A549 (cell line): ENCODE measurements around the gene HSD11B2. TPM values are rescaled to one million over a fixed set of nuclear protein-coding genes. Genes with fewer than 3 reads are reported as not detected.

Experiments used
- ATAC-seq, 2 experiments: fragments of 200-7000 bp in 1 of 2; fragments of >200 bp in 1 of 2; cut with Nextera tagmentation in 1 of 2; cut with Tn5 transposase in 1 of 2; 3 replicates each; pipeline versions ENCODE4 v1.8.0 to v1.9.1; 2018 to 2020; ENCODE audit warnings: mild to moderate bottlenecking in 1 of 2, moderate library complexity in 1 of 2
- CTCF ChIA-PET: fragments of 300-600 bp; sonication (Branson Sonifier 250); formaldehyde crosslinking; extraction: SDS; loops from one replicate; lab custom pipeline; 2021; ENCODE audit warnings: antibody characterized with exemption, inconsistent platforms; lab: Yijun Ruan, JAX
- POLR2A ChIA-PET: fragments of 350-600 bp; formaldehyde crosslinking; extraction: SDS; loops from one replicate; lab custom pipeline; 2021; ENCODE audit warnings: antibody characterized with exemption, inconsistent platforms; lab: Yijun Ruan, JAX
- DNase-seq, 2 experiments: peaks; one replicate each; pipeline versions ENCODE4 v3.0.0 to v3.0.0-alpha.2; 2011 to 2016; ENCODE audit warnings: low read depth in 1 of 2, low spot score in 1 of 2
- FAIRE-seq: peaks from 2 replicates; lab custom pipeline; 2011; peaks lifted over from hg19 to GRCh38; lab: Jason Lieb, UNC
- H3K27ac ChIP-seq, 2 experiments: fragments of >200 bp; sonication (Bioruptor Twin); formaldehyde crosslinking; 3 replicates each; pipeline ENCODE4 v1.5.1; 2016 to 2017
- H3K4me1 ChIP-seq: fragments of >200 bp; sonication (Bioruptor Twin); formaldehyde crosslinking; 3 replicates; pipeline ENCODE4 v1.6.1; 2016
- H3K4me2 ChIP-seq: fragments of >200 bp; sonication (Bioruptor Twin); formaldehyde crosslinking; 3 replicates; pipeline ENCODE4 v1.6.1; 2016
- H3K4me3 ChIP-seq: fragments of >200 bp; sonication (Bioruptor Twin); formaldehyde crosslinking; 3 replicates; pipeline ENCODE4 v1.5.1; 2016
- H3K9me3 ChIP-seq: fragments of >200 bp; sonication (Bioruptor Twin); formaldehyde crosslinking; 3 replicates; pipeline ENCODE4 v1.6.1; 2016
- CBX2 ChIP-seq: fragments of 200-600 bp; sonication (generic); IDR thresholded peaks from 2 replicates; pipeline ENCODE4 v1.6.1; 2016; ENCODE audit warnings: low read depth, mild to moderate bottlenecking, borderline replicate concordance
- CBX8 ChIP-seq: fragments of 200-600 bp; sonication (generic); IDR thresholded peaks from 2 replicates; pipeline ENCODE4 v1.6.1; 2016
- EHMT2 ChIP-seq: fragments of 200-600 bp; sonication (generic); IDR thresholded peaks from 2 replicates; pipeline ENCODE4 v1.6.1; 2016; ENCODE audit warnings: antibody characterized with exemption, low read depth, mild to moderate bottlenecking, moderate library complexity
- EP300 ChIP-seq, 2 experiments: fragments of >200 bp; sonication (Bioruptor Twin); formaldehyde crosslinking; IDR thresholded peaks; 2 replicates in 1 of 2; 3 replicates in 1 of 2; pipeline ENCODE4 v1.6.1; 2016 to 2017
- GATA3 ChIP-seq: IDR thresholded peaks from 2 replicates; pipeline ENCODE4 v1.6.1; 2012; ENCODE audit warnings: borderline replicate concordance
- HOXA7 ChIP-seq: fragments of 250-450 bp; sonication (Bioruptor Pico); IDR thresholded peaks from 2 replicates; pipeline ENCODE4 v1.5.0; 2020; ENCODE audit warnings: mild to moderate bottlenecking, moderate library complexity
- JUN ChIP-seq, 2 experiments: fragments of >200 bp; sonication (Bioruptor Twin); formaldehyde crosslinking; IDR thresholded peaks; 2 replicates in 1 of 2; 3 replicates in 1 of 2; pipeline ENCODE4 v1.6.1; 2016 to 2017
- NPAS2 ChIP-seq: fragments of 250-450 bp; sonication (Bioruptor Pico); IDR thresholded peaks from 2 replicates; pipeline ENCODE4 v1.8.0; 2022; ENCODE audit warnings: mild to moderate bottlenecking, moderate library complexity, borderline replicate concordance
- PHF8 ChIP-seq: fragments of 200-600 bp; sonication (generic); IDR thresholded peaks from 2 replicates; pipeline ENCODE4 v1.6.1; 2016; ENCODE audit warnings: low read depth, mild to moderate bottlenecking, antibody characterized with exemption, moderate library complexity, borderline replicate concordance
- POLR2AphosphoS2 ChIP-seq: conservative IDR thresholded peaks from 2 replicates; pipeline ENCODE4 v1.6.1; 2012; ENCODE audit warnings: low read length, improper control_type of control experiment, inconsistent platforms
- RFX5 ChIP-seq: fragments of 450-650 bp; IDR thresholded peaks from 2 replicates; pipeline ENCODE4 v1.7.1; 2014; ENCODE audit warnings: antibody characterized with exemption, mild to moderate bottlenecking, moderate library complexity
- TFCP2L1 ChIP-seq: fragments of 250-450 bp; sonication (Bioruptor Pico); IDR thresholded peaks from 2 replicates; pipeline ENCODE4 v1.5.0; 2021; ENCODE audit warnings: mild to moderate bottlenecking
- TP53 ChIP-seq: fragments of 250-450 bp; sonication (Bioruptor Pico); IDR thresholded peaks from 2 replicates; pipeline ENCODE4 v1.5.0; 2021; ENCODE audit warnings: mild to moderate bottlenecking, moderate library complexity
- WGBS: methylation state at CpG from one replicate; pipeline ENCODE4 v1.1.6; 2017; ENCODE audit errors: missing lambda C conversion rate; 5-methylcytosine and 5-hydroxymethylcytosine counted together
- polyA plus RNA-seq, 4 experiments: library from polyadenylated mRNA; depleted of rRNA in 3 of 4; stranded (reverse); fragments of >200 nt; fragmentation: RNase III in 1 of 4; extraction: RNeasy Plus Mini Kit Qiagen cat#74134 plus additional on column Dnase treatment in 1 of 4; gene quantifications; 2 replicates in 3 of 4; 3 replicates in 1 of 4; pipeline ENCODE4 v1.2.3, GENCODE V29; 2011 to 2017
- TF ChIP-seq, protein P1 (sequence below): fragments of >200 bp; sonication (Bioruptor Twin); formaldehyde crosslinking; IDR thresholded peaks from 2 replicates; pipeline ENCODE4 v1.6.1; 2016
- TF ChIP-seq, protein P2 (sequence below): IDR thresholded peaks from 2 replicates; pipeline ENCODE4 v1.6.1; 2012; ENCODE audit warnings: low read depth, borderline replicate concordance
- TF ChIP-seq, protein P3 (sequence below): fragments of 250-450 bp; sonication (Bioruptor Pico); IDR thresholded peaks from 2 replicates; pipeline ENCODE4 v1.5.0; 2021; ENCODE audit warnings: mild to moderate bottlenecking, moderate library complexity, borderline replicate concordance
- TF ChIP-seq, protein P4 (sequence below): fragments of 200-600 bp; sonication (generic); IDR thresholded peaks from 2 replicates; pipeline ENCODE4 v1.6.1; 2016; ENCODE audit warnings: antibody characterized with exemption, mild to moderate bottlenecking, moderate library complexity

HSD11B2 gene
- polyA plus RNA-seq, 2 of the 4 experiments (the other 2 are of a cell fraction), result 0.53 to 1.6 TPM

DNA sequence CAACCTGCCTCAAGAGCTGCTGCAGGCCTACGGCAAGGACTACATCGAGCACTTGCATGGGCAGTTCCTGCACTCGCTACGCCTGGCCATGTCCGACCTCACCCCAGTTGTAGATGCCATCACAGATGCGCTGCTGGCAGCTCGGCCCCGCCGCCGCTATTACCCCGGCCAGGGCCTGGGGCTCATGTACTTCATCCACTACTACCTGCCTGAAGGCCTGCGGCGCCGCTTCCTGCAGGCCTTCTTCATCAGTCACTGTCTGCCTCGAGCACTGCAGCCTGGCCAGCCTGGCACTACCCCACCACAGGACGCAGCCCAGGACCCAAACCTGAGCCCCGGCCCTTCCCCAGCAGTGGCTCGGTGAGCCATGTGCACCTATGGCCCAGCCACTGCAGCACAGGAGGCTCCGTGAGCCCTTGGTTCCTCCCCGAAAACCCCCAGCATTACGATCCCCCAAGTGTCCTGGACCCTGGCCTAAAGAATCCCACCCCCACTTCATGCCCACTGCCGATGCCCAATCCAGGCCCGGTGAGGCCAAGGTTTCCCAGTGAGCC lies 5.8 kb downstream of the HSD11B2 start:
- Histone ChIP-seq H3K4me1 (peaks cover 3% of the 10 kb centered on the region; the same call in 2 of the 3 replicates), H3K27ac (no peak overlapping the region), H3K9me3 (no peaks in the 10 kb centered on the region), H3K4me3 (no peak overlapping the region), H3K4me2 (no peak overlapping the region)
- no peak for ATAC-seq
- FAIRE-seq, result no peak
- ChIA-PET CTCF (interaction anchor here (0.7 to 17.9 kb wide), 6 partner anchors 9 to 483 kb away, joined by 3 to 207 read pairs (median 3); no protein-coding TSS in a partner anchor), POLR2A (no interaction called here)
- TF ChIP-seq, protein P1, sequence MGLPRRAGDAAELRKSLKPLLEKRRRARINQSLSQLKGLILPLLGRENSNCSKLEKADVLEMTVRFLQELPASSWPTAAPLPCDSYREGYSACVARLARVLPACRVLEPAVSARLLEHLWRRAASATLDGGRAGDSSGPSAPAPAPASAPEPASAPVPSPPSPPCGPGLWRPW, result no peak
- TF ChIP-seq JUN (IDR thresholded peaks at IDR 0.05), result no peak
- no peak for TF ChIP-seq RFX5
- TF ChIP-seq TP53, result no peak
- no peak for TF ChIP-seq GATA3
- no peak for TF ChIP-seq CBX8
- TF ChIP-seq, protein P2, sequence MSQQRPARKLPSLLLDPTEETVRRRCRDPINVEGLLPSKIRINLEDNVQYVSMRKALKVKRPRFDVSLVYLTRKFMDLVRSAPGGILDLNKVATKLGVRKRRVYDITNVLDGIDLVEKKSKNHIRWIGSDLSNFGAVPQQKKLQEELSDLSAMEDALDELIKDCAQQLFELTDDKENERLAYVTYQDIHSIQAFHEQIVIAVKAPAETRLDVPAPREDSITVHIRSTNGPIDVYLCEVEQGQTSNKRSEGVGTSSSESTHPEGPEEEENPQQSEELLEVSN, result no peak
- WGBS, result 92% methylated on average over 23 of the region's 23 CpGs
- no peak for DNase-seq

DNA sequence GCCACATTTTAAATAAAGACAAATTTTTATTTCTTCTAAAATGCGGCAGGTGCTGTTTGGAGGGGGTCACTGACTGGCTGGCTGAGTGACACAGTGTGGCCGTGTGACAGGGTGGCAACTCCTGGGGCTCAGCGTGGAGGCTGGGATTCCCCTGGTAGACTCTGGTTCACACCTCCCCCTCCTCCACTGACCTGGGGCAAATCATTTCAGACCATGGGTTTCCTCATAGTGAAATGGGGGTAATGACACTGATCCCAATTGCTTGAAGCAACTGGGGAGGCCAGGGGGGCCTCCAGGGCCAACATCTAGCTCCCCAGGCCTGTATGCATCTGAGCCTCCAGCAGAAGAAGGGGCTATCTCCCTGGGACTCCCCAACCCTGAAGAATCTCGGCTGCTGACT lies 6.6 kb downstream of the HSD11B2 start:
- POLR2A ChIA-PET, result no interaction called here
- CTCF ChIA-PET, result interaction anchor here (1.6 to 17.9 kb wide), 3 partner anchors 9 to 14 kb away, joined by 4 to 207 read pairs (median 14); no protein-coding TSS in a partner anchor
- H3K4me1 ChIP-seq, result no peaks in the 10 kb centered on the region
- no peaks in the 10 kb centered on the region for H3K9me3 ChIP-seq
- H3K27ac ChIP-seq, result no peak overlapping the region
- FAIRE-seq (no peak), DNase-seq (no peak), ATAC-seq (no peak)
- H3K4me2 ChIP-seq, result no peak overlapping the region
- TF ChIP-seq, protein P3, sequence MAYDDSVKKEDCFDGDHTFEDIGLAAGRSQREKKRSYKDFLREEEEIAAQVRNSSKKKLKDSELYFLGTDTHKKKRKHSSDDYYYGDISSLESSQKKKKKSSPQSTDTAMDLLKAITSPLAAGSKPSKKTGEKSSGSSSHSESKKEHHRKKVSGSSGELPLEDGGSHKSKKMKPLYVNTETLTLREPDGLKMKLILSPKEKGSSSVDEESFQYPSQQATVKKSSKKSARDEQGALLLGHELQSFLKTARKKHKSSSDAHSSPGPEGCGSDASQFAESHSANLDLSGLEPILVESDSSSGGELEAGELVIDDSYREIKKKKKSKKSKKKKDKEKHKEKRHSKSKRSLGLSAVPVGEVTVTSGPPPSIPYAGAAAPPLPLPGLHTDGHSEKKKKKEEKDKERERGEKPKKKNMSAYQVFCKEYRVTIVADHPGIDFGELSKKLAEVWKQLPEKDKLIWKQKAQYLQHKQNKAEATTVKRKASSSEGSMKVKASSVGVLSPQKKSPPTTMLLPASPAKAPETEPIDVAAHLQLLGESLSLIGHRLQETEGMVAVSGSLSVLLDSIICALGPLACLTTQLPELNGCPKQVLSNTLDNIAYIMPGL, result no peak
- TF ChIP-seq NPAS2 (CRISPR knock-in tag) (no peak), TFCP2L1 (CRISPR knock-in tag) (no peak), PHF8 (no peak), POLR2AphosphoS2 (no peak), CBX2 (no peak), GATA3 (no peak), EP300 (IDR thresholded peaks at IDR 0.05) (no peak), EHMT2 (no peak), HOXA7 (CRISPR knock-in tag) (no peak)
- TF ChIP-seq, protein P1, result no peak
- TF ChIP-seq, protein P4, sequence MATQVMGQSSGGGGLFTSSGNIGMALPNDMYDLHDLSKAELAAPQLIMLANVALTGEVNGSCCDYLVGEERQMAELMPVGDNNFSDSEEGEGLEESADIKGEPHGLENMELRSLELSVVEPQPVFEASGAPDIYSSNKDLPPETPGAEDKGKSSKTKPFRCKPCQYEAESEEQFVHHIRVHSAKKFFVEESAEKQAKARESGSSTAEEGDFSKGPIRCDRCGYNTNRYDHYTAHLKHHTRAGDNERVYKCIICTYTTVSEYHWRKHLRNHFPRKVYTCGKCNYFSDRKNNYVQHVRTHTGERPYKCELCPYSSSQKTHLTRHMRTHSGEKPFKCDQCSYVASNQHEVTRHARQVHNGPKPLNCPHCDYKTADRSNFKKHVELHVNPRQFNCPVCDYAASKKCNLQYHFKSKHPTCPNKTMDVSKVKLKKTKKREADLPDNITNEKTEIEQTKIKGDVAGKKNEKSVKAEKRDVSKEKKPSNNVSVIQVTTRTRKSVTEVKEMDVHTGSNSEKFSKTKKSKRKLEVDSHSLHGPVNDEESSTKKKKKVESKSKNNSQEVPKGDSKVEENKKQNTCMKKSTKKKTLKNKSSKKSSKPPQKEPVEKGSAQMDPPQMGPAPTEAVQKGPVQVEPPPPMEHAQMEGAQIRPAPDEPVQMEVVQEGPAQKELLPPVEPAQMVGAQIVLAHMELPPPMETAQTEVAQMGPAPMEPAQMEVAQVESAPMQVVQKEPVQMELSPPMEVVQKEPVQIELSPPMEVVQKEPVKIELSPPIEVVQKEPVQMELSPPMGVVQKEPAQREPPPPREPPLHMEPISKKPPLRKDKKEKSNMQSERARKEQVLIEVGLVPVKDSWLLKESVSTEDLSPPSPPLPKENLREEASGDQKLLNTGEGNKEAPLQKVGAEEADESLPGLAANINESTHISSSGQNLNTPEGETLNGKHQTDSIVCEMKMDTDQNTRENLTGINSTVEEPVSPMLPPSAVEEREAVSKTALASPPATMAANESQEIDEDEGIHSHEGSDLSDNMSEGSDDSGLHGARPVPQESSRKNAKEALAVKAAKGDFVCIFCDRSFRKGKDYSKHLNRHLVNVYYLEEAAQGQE, result no peak
- 71% methylated on average over 4 of the region's 4 CpGs for WGBS
- H3K4me3 ChIP-seq, result no peak overlapping the region
